ENCODE results near the gene MSMB. TPM values are rescaled to one million over a fixed set of nuclear protein-coding genes. Genes with fewer than 3 reads are reported as not detected.

MSMB gene
- polyA plus RNA-seq, 1 of the 3 experiments (the other 2 are of a cell fraction), result not detected

GRCh38 chr10:46091828-46092523, 45.9 kb upstream of the MSMB start:
- Histone ChIP-seq H3K27me3 (ENCODE audit: insufficient read depth) (no peaks in the 10 kb centered on the region), H3K79me2 (ENCODE audit: insufficient read depth) (no peaks in the 10 kb centered on the region), H4K20me1 (ENCODE audit: insufficient read depth) (no peaks in the 10 kb centered on the region), H3K4me2 (no peak overlapping the region), H3K4me3 (ENCODE audit: low read depth in 2 of 2, low read length in 1 of 2) (no peak overlapping the region), H3F3A (replicated peaks; ENCODE audit: insufficient read depth) (peaks cover 4% of the 10 kb centered on the region), H3K27ac (ENCODE audit: low read depth in 2 of 2, low read length in 1 of 2) (no peak overlapping the region), H3K9me2 (no peaks in the 10 kb centered on the region), H3K4me1 (ENCODE audit: control insufficient read depth in 1 of 2, insufficient read depth in 2 of 2, low read depth in 1 of 2, low read length in 1 of 2) (peaks cover 9 to 26% of the 10 kb centered on the region in 2 experiments; a peak in 3 of 4 replicates), H3K9ac (no peak overlapping the region), H3K36me3 (replicated peaks in 1 of 2; ENCODE audit: control insufficient read depth in 1 of 2, insufficient read depth in 2 of 2, low read length in 1 of 2) (no peaks in the 10 kb centered on the region), H2AFZ (ENCODE audit: low read depth) (no peak overlapping the region), H3K9me3 (no peaks in the 10 kb centered on the region)
- TF ChIP-seq PBX3 (IDR thresholded peaks at IDR 0.05) (no peak), MAX (IDR thresholded peaks at IDR 0.05; ENCODE audit: low read depth) (no peak), MEF2A (IDR thresholded peaks at IDR 0.05; ENCODE audit: borderline replicate concordance, low read depth) (no peak)
- DNase-seq, result no peak
- WGBS (ENCODE audit: low lambda C conversion rate), result 78% methylated on average over 4 of the region's 12 CpGs
- POLR2A ChIA-PET, result no interaction called here
- CTCF ChIA-PET, result interaction anchor here (1.5 kb wide), 1 partner anchor 64 kb away, joined by 3 read pairs; no protein-coding TSS in a partner anchor

GRCh38 chr10:46091080-46091827, 45.2 kb upstream of the MSMB start:
- no peaks in the 10 kb centered on the region for H3K9me3 ChIP-seq
- no peaks in the 10 kb centered on the region for H3K9me2 ChIP-seq
- peaks cover 3% of the 10 kb centered on the region for H3F3A ChIP-seq (replicated peaks; ENCODE audit: insufficient read depth)
- no peak overlapping the region for H3K4me3 ChIP-seq (ENCODE audit: low read depth in 2 of 2, low read length in 1 of 2)
- ChIA-PET POLR2A (no interaction called here), CTCF (interaction anchor here (1.5 kb wide), 1 partner anchor 63 kb away, joined by 3 read pairs; no protein-coding TSS in a partner anchor)
- no peaks in the 10 kb centered on the region for H4K20me1 ChIP-seq (ENCODE audit: insufficient read depth)
- TF ChIP-seq TAF1 (IDR thresholded peaks at IDR 0.05; ENCODE audit: borderline replicate concordance, low read depth, low read length) (no peak), EP300 (IDR thresholded peaks at IDR 0.05; ENCODE audit: borderline replicate concordance in 1 of 2, low read depth in 1 of 2, low read length in 1 of 2) (no peak), CTCF (IDR thresholded peaks at IDR 0.05) (no peak), SIN3A (IDR thresholded peaks at IDR 0.05; ENCODE audit: borderline replicate concordance, low read depth, low read length) (no peak), USF1 (IDR thresholded peaks at IDR 0.05; ENCODE audit: borderline replicate concordance, low read depth) (no peak), NRF1 (IDR thresholded peaks at IDR 0.05; ENCODE audit: low read depth, low read length) (no peak), ELF1 (IDR thresholded peaks at IDR 0.05) (no peak), RAD21 (IDR thresholded peaks at IDR 0.05; ENCODE audit: low read length) (no peak), MXI1 (IDR thresholded peaks at IDR 0.05; ENCODE audit: low read depth, low read length) (no peak), PBX3 (IDR thresholded peaks at IDR 0.05) (no peak), POLR2AphosphoS5 (IDR thresholded peaks at IDR 0.05; ENCODE audit: low read depth, low read length) (no peak), RXRA (IDR thresholded peaks at IDR 0.05; ENCODE audit: borderline replicate concordance, low read depth) (no peak), IRF3 (IDR thresholded peaks at IDR 0.05; ENCODE audit: low read depth, low read length) (no peak)
- H3K9ac ChIP-seq, result no peak overlapping the region
- H3K79me2 ChIP-seq (ENCODE audit: insufficient read depth), result no peaks in the 10 kb centered on the region
- DNase-seq, result no peak
- no peak overlapping the region for H3K27ac ChIP-seq (ENCODE audit: low read depth in 2 of 2, low read length in 1 of 2)
- no peak overlapping the region for H2AFZ ChIP-seq (ENCODE audit: low read depth)
- no peak overlapping the region for H3K4me2 ChIP-seq
- WGBS (ENCODE audit: low lambda C conversion rate), result 72% methylated on average over 7 of the region's 9 CpGs
- H3K27me3 ChIP-seq (ENCODE audit: insufficient read depth), result no peaks in the 10 kb centered on the region
- H3K4me1 ChIP-seq (ENCODE audit: control insufficient read depth in 1 of 2, insufficient read depth in 2 of 2, low read depth in 1 of 2, low read length in 1 of 2), result peaks cover 2 to 18% of the 10 kb centered on the region in 2 experiments; a peak in 2 of 4 replicates
- no peaks in the 10 kb centered on the region for H3K36me3 ChIP-seq (replicated peaks in 1 of 2; ENCODE audit: control insufficient read depth in 1 of 2, insufficient read depth in 2 of 2, low read length in 1 of 2)
